ENCODE measurements around the gene EGF. TPM values are rescaled to one million over a fixed set of nuclear protein-coding genes. Genes with fewer than 3 reads are reported as not detected.

Gene EGF
- total RNA-seq, 1 experiment from 2014 or later, result 1.5 TPM

DNA sequence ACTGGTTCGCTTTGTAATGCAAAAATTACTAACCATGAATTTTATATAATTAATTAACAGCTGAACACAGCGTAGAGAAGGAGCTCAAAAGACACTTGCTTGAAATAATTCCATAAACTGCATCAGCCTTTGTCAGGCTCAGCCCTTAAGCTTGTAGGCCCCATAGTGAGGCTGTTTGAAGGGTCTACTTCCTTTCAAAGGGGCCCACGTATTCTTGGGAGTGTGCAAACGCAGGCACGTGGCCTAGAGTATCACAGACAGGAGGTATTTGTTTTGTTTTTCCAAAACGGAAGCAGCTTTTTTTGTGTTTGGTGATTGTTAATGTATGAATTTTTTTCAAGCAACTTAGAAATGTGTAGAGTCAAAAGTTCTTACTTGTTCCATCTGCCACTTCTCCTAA, 25.6 kb upstream of the EGF start:
- H3K9ac ChIP-seq (ENCODE audit: extremely low read depth, insufficient read length, low read length), result no peak overlapping the region
- no peaks in the 10 kb centered on the region for H3K27me3 ChIP-seq (ENCODE audit: insufficient read depth, low read length)
- no peaks in the 10 kb centered on the region for H3K9me3 ChIP-seq (ENCODE audit: control insufficient read depth, low read depth, low read length)
- H3K23me2 ChIP-seq (ENCODE audit: insufficient read length, low read depth, low read length, poor library complexity, severe bottlenecking), result no peaks in the 10 kb centered on the region
- H3K27me3 Mint-ChIP-seq (ENCODE audit: low read depth), result no peaks in the 10 kb centered on the region
- no peak overlapping the region for H2BK12ac ChIP-seq (ENCODE audit: insufficient read length, low read depth, low read length)
- no peak overlapping the region for H3T11ph ChIP-seq (ENCODE audit: low read length)
- no peak overlapping the region for H4K91ac ChIP-seq (ENCODE audit: insufficient read length, low read depth, low read length)
- no peaks in the 10 kb centered on the region for H3K36me3 Mint-ChIP-seq (ENCODE audit: insufficient read depth in 1 of 3, low read depth in 3 of 3)
- H3K4me1 Mint-ChIP-seq, result no peaks in the 10 kb centered on the region
- no peak overlapping the region for H3K4ac ChIP-seq (ENCODE audit: low read depth, low read length)
- H3K79me2 ChIP-seq (ENCODE audit: insufficient read depth, low read length), result no peaks in the 10 kb centered on the region
- H3K9me3 Mint-ChIP-seq, result no peaks in the 10 kb centered on the region
- no peak overlapping the region for H3K4me2 ChIP-seq (ENCODE audit: insufficient read depth, insufficient read length, low read length)
- H2BK15ac ChIP-seq (ENCODE audit: low read depth, low read length), result no peak overlapping the region
- no peak overlapping the region for H2AK5ac ChIP-seq (ENCODE audit: insufficient read length, low read length)
- no peak overlapping the region for H4K5ac ChIP-seq (ENCODE audit: insufficient read length, low read depth, low read length)
- H4K8ac ChIP-seq (replicated peaks; ENCODE audit: insufficient read length, low read depth, low read length), result no peak overlapping the region
- no peak overlapping the region for H3K56ac ChIP-seq (ENCODE audit: insufficient read length, low read depth, low read length)
- H3K27ac Mint-ChIP-seq, result no peak overlapping the region
- DNase-seq, result no peak
- H2BK5ac ChIP-seq (ENCODE audit: insufficient read length, low read length), result no peak overlapping the region
- no peak overlapping the region for H3K14ac ChIP-seq (ENCODE audit: insufficient read depth, low read length)
- no peak overlapping the region for H3K27ac ChIP-seq (ENCODE audit: insufficient read length, low read depth, low read length)
- no peak overlapping the region for H2BK20ac ChIP-seq (ENCODE audit: low read depth, low read length, poor library complexity, severe bottlenecking)
- no peak for TF ChIP-seq CTCF (conservative IDR thresholded peaks at IDR 0.05)
- no peaks in the 10 kb centered on the region for H3K4me1 ChIP-seq (ENCODE audit: insufficient read depth, low read length)
- no peaks in the 10 kb centered on the region for H3K79me1 ChIP-seq (ENCODE audit: insufficient read depth, low read depth, low read length, poor library complexity, severe bottlenecking)
- no peaks in the 10 kb centered on the region for H4K20me1 ChIP-seq (ENCODE audit: control insufficient read depth, insufficient read depth, insufficient read length)
- no peak overlapping the region for H2BK120ac ChIP-seq (ENCODE audit: low read depth, low read length, poor library complexity, severe bottlenecking)
- H3K23ac ChIP-seq (ENCODE audit: insufficient read length, low read depth, low read length), result no peak overlapping the region
- no peak overlapping the region for H3K18ac ChIP-seq (ENCODE audit: insufficient read length, low read depth, low read length)
- H2AFZ ChIP-seq (ENCODE audit: low read length), result no peak overlapping the region
- H3K4me3 Mint-ChIP-seq, result no peak overlapping the region
- no CpG with 5 or more reads among the region's 6 CpGs for WGBS (ENCODE audit: extremely low coverage, insufficient read length, low lambda C conversion rate)
